GM21529 (cell line): Measurements from ENCODE around the gene DUSP14.
A peak's percentile ranks its signal among the peaks of the same experiment; 100 is the strongest.
"Not testable (repeated sequence)": the region's sequence is repeated elsewhere in the genome, so short reads cannot be mapped to it uniquely, and the experiment has no call there.

ENCODE experiments used
- ATAC-seq: cut with Tn5 transposase; IDR thresholded peaks from one replicate; pipeline ENCODE4 v1.9.1; 2021; ENCODE audit not compliant: unreplicated experiment

The DUSP14 gene

DNA sequence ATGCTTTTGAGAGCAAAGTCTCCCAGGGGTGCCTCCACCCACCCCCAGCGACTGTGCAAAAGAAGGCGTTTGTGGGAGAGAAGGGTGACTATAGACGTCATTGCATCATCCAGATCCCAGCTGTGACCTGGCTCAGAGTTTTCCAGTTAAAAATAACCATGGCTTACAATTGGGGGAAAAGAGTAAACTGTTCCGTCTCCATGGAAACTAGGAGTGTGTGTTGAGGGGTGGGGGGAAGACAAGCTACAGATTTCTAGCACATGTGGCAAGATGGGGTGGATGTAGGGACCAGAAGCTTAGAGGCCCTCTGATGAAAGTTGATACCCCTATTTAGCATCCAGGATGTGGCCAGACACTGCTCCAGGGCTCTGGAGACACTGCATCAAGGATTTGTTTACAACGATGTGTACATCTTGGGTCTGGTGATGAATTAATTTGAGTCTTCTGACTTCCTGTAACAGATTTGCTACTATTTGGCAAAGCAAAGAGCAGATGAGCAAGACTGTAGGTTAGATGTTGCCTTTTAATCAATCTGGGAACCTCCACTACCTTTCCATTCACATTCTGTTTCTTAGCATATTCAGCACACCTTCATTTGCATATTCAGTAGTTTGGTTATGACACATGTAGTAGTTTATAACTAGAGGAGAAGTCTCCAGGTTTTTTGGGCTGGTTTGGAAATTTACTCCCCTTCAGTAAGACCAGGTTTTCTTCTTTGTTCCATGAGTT lies 6.2 kb upstream of the DUSP14 start:
- no peak for ATAC-seq

DNA sequence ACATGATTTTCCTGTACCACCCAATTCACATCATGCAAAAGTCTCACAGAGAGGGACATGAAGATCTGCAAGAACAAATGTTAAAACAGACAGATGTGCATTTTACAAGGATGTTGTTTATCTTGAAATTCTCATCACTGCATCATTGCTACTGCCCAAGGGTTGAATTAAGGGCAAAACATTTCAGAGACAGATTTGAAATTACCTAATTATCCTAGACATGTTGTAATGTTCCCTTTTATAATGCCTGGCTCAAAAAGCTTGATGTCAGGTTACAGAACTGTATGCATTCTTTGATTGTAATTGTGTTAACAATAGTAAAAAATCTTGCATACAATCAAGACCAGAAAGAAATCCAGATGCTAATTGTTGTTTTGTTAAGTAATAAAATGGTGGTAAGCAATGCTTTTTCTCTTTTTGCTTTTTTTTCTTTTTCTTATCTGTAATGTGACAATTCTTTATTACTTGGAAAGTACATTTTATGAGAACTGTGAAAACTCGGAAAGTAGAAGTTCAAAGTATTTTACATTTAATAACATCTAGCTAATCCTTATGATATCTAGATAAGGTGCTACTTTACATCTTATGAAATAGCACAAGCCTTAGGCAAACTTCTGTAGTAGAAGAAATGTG lies 3.6 kb upstream of the DUSP14 start:
- no peak for ATAC-seq

DNA sequence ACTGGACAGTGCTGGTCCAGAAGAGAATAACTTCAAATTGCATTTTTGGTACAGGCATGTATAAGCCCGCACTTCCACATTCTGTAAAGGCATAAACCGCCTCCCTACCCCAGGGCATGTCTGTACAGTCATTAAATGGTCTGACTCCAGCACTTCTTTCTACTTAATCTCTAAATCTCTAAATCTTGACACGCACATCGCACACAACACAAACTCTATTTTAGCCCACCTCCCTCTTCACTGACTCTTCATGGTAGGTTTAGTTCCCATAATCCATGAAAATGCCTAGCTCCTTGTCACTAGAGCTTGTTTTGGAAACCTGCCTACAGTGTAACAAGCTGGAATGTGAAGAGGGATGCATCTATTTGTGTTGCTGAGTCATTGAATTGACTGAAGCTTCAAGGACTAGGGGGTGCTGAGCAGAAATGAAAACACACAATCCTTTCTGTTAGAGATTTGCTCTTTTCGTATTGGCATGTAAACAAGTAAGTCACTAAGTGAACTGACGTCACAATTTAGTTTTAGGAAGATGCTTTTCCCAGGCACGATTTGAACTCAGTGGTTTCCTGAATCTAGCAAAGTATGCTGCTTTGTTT lies 1.6 kb upstream of the DUSP14 start:
- no peak for ATAC-seq

DNA sequence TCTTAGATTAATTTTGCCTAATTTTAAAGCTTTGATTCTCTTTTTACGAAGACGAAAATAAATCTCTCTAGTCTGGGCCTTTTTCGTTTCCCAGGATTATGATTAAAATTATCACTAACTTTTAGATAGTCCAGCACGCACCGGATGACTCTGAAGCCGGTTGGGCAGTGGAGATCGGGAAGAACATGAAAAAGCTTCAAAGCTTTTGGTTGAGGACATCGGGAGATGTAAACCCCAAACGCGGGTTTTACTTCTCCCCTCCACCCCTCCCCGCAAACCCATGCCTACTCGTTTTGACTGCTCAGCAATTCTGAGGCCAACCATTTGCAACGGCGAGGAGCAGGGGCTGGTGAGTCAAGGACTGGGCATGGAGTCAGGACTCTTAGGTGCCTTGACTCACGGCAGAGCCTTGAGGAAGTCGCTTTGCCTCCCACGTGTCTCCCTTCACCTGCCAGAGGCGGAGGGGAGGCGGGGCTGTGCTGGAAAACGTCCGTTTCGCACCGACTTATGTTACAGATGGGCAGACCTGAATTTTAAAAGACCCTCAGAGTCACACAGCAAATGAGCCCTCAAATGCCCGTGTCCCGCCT lies 989 bp upstream of the DUSP14 start:
- peak; percentile 14 for ATAC-seq

DNA sequence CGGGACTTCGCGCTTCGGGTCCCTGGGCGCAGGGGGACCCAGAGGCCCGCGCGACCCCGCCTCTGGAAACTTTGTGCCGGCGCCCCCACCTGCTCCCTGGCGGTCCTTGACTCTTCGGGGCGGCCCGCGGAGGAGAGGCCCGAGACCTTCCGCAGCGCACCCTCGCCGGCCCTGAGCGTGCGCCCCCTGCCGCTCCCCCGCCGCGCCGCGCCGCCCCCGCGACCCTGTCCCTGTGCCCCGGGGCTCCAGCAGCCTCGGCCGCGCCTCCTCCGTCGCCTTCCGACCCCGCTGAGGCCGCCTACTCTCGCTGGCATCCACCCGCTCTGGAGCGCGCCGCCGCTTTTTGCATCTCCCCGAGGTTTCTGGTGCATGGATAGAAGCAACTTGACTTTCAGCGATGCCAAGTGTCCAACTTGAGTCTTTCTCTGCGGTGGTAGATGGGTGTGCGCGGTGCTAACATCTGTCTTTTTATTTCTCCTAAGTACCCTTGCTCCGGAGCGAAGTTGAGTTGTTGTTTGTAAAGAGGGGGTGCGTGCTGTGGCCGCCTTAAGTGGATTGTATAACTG lies 414 bp downstream of the DUSP14 start:
- ATAC-seq = peak; percentile 55

DNA sequence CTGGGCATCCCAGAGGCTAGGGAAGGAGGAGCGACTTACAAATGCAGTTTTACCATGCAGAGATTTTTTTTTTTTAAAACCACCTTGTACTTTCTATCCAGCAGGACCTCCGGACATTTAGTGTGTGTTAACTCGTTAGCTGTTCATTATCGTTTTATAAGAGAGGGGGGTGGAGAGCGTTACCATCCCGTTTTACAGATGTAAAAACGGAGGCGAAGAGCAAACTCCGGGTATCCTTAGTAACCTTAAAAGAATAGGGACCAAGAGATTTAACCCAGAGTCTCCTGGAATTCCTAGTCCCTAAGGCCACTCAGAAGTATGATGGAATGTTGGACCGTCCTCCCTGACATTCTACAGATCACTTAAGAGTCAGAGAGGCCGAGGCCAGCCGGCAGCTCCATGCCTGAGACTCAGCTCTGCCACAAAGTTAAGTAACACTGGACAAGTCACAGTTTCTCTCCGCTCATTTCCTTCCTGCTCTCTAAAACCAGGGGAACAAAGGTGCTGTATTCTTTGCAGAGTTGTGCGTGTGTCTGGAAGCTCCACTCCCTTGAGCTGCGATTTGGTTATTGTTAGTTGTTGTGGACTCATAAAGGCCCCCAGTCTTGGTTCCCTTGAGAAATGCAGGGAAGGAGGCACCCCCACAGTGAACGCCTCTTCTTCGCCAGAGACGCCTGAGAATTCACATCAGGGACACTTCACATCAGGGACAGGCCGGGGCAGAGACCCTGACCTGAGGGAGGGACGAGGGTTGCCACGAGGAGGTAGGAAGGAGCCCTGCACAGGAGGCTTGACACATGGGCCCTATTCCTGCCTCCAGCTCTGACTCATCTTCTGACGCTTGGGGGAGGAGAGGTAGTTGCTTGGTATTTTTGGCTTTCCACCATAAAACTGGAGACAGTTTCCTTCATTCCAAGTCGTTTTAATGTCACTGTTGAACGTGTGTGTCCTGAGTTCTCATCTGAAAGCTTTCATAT lies 1.2 kb downstream of the DUSP14 start:
- ATAC-seq = no peak

DNA sequence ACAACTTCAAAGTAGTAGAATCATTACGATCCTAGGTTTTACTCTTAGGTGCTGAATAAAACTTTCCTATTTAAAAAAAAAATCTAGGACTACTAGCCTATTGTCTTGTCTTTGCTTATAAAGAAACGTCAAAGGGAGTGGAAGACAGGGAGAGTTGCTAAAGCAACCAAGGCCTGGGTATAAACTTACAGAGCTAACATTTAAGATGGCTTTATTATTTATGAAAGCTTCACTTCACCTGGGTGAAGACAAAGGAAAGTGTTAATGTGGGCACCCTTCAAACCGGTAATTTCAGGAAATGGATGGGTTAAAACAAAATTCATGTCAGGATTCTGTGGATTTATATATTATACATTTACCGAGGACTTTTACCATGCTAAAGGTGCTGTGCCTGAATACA lies 2.5 kb downstream of the DUSP14 start:
- ATAC-seq = no peak

DNA sequence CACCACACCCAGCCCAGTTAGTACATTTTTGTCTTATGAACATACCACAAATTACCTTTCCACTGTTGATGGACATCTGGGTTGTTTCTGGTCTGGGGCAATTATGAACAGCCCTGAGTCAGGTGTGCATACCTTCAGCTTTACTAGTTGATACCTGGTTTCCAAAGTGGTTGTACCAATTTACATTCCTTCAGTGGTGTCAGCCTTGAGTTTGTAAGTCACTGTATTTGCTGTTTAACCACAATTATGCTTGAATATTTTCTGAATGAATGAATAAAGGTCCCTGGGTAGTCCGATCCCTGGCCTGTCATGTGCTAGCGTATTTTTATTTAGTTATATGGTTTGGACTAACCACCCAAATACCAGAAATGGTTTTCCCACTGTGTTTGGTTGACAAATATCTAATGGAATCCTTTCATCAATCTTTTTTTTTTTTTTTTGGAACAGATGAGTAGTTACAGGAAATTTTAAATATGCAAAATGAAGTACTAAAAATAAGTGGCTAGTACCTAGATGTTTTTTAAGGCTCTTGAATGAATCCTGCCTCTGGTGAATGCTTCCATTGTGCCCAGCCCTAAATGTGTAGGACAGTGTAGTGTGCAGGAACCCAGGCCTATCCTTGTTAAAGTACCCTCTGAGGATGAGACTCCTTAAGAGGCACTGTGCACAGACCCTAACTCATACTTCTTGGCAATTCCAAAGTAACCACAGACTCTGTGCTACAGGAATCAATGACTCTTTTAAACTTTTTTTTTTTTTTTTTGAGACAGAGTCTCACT lies 3.7 kb downstream of the DUSP14 start:
- ATAC-seq = no peak

DNA sequence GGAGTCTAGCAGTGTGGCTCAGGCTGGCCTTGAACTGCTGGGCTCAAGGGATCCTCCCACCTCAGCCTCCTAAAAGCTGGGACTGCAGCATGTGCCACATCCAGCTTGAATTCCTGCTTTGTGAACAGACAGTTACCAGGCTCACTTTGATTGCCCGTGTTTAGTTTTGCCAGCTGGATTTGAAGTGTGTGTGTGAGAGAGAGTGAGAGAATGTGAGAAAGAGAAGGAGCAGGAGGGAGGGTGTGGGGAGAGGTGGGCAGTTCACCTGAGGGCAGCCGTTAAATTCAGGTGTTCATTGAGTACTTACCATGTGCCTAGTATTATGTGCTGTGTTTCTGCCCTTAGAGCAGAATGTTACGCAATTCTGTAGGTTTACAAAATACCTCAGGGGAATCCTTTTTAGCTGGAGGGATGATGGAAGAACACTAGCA lies 4.7 kb downstream of the DUSP14 start:
- no peak for ATAC-seq

DNA sequence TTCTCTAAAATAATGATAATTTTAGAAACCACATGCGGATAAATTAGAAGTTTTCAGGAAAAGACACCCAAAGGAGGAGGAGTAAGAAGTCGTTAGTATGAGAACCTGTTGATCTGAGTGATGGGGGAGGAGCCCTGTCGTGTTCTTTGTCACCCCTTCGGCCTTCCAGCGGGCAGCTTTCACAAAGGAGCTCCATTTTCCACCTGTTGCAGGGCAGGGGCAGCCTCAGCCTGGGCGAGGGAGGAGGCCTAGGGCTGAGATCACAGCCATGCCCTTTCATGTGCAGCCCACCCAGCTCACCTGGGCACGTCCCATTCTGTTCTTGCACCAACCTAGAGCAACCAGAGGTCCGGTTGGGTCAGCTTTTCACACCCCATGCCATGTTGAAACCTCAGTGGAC lies 5.3 kb downstream of the DUSP14 start:
- no peak for ATAC-seq

DNA sequence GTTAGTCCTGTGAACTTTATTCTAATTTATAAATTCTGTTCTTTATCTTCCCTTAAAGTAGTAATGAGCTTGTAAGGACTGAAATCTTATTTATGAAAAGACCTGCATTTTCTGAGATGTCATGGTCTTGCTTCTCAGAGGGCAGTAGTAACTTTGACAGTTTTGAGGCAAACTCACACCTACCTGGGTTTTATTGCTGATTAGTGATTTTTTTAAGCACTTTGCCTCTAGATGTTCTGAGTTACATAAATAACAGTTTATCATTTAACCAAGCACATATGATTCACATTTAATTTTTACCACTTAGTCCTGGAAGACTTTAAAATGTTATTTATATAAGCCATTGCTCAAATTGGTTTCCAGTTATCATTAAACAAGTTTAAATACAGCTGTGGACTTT lies 10.7 kb downstream of the DUSP14 start:
- ATAC-seq = no peak

DNA sequence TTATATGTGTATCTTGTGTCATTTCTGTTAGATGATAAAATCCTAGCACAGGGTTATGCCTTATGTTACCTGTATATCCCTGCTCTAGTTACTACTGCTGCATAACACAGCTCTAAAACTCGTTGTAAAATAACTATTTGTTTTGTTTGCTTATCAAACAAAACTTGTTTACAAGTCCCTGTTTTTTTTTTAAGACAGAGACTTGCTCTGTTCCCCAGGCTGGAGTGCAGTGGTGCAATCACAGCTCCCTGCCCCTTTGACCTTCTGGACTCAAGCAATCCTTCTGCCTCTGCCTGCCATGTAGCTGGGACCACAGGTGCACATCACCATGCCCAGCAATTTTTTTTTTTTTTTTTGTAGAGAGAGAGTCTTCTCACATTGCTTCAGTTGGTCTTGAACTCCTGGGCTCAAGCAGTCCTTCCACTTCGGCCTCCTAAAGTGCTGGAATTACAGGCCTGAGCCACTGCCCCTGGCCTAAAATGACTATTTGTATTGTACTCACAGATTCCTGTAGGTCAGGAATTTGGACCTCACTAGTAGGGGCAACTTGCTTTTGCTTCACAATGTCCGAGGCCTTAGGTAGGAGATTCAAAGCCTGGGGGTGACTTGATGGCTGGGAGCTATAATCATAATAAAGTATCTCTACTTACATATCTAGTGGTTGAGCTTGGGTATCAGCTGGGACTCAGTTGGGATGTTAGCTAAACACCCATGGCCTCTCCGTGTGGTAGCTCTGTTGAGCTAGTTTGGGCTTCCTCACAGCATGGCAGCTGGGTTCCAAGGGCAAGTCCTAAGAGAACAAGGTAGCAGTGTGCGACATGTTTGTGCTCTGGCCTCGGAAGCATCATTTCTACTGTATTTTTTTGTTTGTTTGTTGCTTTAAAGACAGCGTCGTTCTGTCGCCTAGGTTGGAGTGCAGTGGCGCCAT lies 12.6 kb downstream of the DUSP14 start:
- ATAC-seq = no peak

DNA sequence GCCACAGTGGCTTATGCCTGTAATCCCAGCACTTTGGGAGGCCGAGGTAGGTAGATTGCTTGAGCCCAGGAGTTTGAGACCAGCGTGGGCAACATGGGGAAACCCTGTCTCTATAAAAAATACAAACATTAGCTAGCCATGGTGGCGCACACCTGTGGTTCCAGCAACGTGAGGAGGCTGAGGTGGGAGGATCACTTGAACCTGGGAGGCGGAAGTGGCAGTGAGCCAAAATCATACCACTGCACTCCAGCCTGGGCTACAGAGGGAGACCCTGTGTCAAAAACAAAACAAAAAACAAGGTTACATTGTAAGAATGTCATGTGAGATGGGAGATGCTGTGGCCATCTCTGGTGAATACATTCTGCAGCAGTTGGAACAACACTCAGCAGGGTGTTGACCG lies 13.5 kb downstream of the DUSP14 start:
- no peak for ATAC-seq

DNA sequence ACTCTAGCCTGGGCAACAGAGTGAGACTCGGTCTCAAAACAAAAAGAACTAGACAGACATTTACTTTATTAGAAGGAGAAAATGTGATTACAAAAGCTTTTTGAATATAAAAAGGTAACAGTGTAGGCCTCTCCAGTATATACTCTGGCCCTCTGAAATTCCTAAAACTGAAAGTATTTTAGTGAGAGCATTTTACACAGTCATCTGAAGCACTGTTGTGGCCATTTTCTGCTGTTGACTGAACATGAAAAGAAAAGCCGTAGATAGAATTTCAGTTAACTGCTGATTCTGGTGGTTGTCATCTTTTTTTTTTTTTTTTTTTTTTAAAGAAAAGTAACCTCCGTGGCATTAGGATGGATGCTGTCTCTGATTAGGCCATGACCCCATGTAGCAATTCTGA lies 15.6 kb downstream of the DUSP14 start:
- no peak for ATAC-seq

DNA sequence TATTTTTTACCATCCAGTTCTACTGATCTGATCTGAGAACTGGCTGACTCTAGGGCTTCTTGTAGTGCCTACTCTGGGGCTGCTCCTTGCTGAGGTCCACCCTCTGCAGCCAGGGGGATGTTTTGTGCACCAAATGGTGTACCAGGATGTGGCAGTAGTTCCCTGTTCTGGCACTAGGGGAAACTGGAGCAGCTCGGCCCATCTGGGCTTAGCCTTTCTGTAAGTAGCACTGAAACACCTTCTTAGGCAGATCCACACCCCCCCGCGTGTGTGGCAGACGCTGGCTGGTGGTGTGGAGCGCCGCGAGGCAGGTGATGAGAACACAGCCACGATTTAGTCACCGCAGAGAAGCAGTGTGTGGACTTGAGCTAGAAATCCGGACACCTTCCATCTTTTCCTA lies 17.0 kb downstream of the DUSP14 start:
- ATAC-seq = no peak

DNA sequence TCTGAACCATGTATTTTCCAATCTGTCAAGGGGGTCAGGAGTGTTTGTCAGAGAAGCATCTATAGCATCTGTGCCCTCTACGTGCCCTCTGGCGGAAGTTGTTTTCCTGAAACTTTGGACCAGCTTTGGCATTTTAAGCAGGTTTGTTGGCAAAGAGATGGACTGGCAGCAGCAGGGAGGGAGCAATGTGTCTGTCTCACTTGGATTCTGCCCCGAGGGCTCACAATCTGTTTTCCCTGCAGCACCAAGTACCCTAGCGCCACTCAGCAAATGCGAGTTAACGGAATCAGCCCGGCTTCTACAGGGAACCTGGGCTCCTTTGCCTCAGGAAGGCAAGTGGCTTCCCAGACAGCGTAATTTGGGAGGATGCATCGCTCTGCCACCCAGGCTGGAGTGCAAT lies 17.4 kb downstream of the DUSP14 start:
- no peak for ATAC-seq

DNA sequence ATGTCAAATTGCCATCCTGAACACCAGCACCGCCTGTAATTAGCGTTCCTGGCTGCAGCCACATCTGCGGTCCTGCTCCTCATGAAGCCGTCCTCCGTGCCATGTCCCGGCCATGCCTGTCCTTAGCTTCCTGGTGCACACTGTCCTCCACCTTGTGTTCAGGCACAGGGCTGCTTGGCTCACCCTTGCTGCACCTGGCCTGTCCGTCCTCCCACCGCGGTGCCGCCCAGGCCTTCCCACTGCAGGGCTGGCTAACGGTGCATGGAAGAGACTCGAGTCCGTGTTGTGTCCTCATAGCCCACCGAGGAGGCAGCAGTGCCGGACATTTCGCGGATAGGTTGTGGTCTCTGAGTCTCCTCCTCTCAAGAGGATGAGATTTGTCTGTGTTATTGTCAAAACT lies 20.4 kb downstream of the DUSP14 start:
- ATAC-seq = no peak

DNA sequence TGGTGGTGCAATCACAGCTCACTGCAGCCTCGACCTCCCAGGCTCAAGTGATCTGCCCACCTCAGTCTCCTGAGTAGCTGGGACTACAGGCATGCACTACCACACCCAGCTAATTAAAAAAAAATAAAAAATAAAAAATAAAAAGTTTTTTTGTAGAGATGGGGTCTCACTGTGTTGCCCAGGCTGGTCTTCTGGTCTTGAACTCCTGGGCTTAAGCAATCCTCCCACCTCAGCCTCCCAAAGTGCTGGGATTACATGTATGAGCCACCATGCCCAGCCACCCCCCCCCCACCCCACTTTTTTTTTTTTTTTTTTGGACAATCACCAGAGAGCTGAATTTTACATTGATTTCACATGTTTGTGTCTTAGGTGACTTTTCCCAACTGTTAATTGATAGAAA lies 22.0 kb downstream of the DUSP14 start:
- ATAC-seq = not testable (repeated sequence)
